Rectal smooth muscle tissue (tissue), 1 donor: Measurements from ENCODE around the gene BAIAP2L1.

Experiments
- H3K27ac ChIP-seq: one replicate; pipeline ENCODE4 v1.7.0; 2013; ENCODE audit warnings: low read depth, low read length, inconsistent platforms
- H3K27me3 ChIP-seq: one replicate; pipeline ENCODE4 v1.7.0; 2013; ENCODE audit warnings: low read length; ENCODE audit not compliant: control insufficient read depth, insufficient read depth
- H3K36me3 ChIP-seq: one replicate; pipeline ENCODE4 v1.7.0; 2013; ENCODE audit warnings: low read length; ENCODE audit not compliant: control insufficient read depth, insufficient read depth
- H3K4me1 ChIP-seq: one replicate; pipeline ENCODE4 v1.7.0; 2013; ENCODE audit warnings: low read length; ENCODE audit not compliant: control insufficient read depth, insufficient read depth
- H3K4me3 ChIP-seq: one replicate; pipeline ENCODE4 v1.7.0; 2013; ENCODE audit warnings: low read length
- H3K9ac ChIP-seq: one replicate; pipeline ENCODE4 v1.7.0; 2013; ENCODE audit warnings: low read length

BAIAP2L1 gene

DNA sequence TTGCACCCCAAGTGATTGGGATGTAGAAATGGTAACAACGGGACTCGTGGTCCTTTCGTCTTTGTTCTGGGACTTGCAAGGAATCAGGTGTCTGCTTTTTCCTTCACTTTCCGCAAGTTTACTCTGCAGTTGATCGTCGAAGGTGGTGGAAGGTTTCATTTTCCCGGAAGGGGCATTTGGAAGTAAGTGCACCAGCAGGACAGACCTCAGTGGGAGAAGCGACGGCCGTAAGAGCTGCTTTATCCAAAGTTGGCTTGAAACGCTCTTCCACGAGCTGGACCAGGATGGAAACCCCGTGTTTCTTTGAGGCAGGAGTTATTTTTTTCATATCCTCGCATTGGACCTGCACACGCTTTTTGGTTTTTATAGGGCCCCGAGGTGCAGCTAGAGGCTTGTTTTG, 118.2 kb downstream of the BAIAP2L1 start:
- Histone ChIP-seq H3K27ac (no peak overlapping the region), H3K4me1 (peaks cover 34% of the 10 kb centered on the region), H3K36me3 (peaks cover 2% of the 10 kb centered on the region), H3K4me3 (peak overlapping the region; percentile 75), H3K9ac (peak overlapping the region; percentile 42), H3K27me3 (no peaks in the 10 kb centered on the region)

DNA sequence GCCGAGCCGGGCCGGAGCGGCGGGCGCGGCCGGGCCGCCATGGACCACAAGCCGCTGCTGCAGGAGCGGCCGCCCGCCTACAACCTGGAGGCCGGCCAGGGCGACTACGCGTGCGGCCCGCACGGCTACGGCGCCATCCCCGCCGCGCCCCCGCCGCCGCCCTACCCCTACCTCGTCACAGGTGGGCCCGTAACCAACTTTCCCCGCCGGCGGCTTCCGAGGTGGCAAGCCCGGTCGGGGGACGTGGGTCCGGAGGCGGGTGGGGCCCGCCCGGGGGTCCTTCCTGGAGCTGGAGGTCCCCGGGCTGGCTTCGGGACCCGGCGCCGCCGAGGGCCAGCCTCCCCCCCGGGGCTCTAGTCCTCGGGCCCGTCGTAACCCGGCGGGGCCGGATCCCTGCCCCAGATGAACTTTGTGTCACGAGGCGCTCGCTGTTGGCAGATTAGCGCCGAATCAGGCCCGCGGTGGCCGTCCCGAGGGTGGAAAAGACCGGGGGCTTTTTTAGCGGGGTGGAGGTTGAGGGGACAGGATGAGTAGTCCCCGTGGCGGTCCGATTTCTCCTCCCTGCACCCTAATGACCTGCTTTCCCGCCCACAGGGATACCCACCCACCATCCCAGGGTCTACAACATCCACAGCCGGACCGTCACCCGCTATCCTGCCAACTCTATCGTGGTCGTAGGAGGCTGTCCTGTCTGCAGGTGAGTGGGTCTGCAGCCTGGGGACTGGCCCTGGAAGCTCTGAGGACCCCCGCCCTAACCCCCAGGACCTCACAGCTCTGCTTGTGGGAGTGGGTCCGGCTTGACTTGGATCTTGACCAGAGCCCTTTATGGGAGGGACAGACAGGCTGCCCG, 118.9 kb downstream of the BAIAP2L1 start:
- H3K4me3 ChIP-seq = peak overlapping the region; percentile 75
- H3K27ac ChIP-seq = peak overlapping the region; percentile 59
- peaks cover 2% of the 10 kb centered on the region for H3K36me3 ChIP-seq
- H3K27me3 ChIP-seq = no peaks in the 10 kb centered on the region
- peak overlapping the region; percentile 42 for H3K9ac ChIP-seq
- peaks cover 34% of the 10 kb centered on the region for H3K4me1 ChIP-seq

DNA sequence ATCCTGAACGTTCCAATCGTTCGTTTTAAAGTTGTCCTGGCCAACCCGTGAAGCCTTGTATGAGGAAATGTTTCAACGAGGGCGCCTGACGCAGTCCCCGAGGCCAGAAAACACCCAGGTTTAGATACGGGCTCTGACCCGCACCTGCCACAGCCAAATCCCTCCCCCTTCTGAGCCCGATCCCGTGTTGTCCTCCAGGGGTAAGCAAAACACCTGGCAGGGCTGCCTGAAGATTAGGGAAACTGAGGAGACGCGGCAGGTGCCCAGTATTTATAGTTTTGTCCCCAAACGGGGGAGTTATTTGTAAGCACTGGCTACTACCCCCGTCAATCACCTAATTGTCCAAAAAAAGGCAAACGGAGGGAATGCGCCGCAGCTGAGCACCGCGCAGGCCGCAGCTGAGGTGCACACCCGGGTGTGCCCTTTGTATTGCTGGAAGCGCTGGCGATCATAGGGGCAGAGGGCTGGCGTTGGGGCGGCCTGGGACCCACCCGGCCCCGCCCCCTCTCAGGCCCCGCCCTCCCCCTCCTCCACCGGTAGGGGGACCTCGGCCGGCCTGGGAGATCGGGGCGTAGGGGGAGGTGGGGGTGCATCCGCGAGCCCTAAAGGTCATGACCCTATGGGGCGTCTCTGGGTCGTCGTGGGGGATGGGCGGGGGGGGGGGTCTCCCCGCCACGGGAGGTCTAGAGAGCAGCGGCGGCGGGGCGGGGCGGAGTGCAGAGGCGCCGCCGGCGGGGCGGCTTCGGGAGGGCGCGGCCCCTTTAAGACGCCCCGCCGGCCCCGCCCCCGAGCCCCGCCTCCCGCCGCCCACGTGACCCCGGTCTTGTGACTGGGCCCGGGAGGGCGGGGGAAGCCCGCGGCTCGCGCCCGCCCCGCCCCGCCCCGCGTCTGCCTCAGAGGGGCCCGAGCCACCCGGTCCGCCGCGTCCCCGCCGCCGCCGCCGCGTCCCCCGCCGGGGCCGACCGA, 119.8 kb downstream of the BAIAP2L1 start, which contains the start of gene BRI3:
BRI3 (plus strand) TSS at position 896 of the 966 bp plus-strand sequence. CDS start 110 bp downstream, outside the sequence.
- H3K27me3 ChIP-seq = no peaks in the 10 kb centered on the region
- H3K9ac ChIP-seq = peak within 1 kb of the TSS; percentile 76
- no peaks in the 10 kb centered on the region for H3K36me3 ChIP-seq
- H3K4me3 ChIP-seq = peak within 1 kb of the TSS; percentile 88
- peaks cover 27% of the 10 kb centered on the region for H3K4me1 ChIP-seq
- peak within 1 kb of the TSS; percentile 69 for H3K27ac ChIP-seq

DNA sequence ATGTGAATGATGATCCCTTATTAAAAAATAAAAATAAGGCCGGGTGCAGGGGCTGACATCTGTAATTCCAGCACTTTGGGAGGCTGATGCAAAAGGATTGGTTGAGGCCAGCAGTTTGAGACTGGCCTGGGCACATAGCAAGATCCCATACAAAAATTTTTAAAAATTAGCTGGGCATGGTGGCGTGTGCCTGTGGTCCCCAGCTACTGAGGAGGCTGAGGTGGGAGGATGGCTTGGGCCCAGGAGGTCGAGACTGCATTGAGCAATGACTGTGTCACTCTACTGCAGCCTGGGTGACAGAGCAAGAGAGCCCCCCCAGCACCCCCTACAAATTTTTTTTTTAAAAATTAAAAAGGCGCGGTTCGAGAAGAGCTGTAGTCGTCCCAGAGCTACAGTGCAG, 120.6 kb downstream of the BAIAP2L1 start:
- Histone ChIP-seq H3K27me3 (no peaks in the 10 kb centered on the region), H3K9ac (no peak overlapping the region), H3K4me1 (peaks cover 19% of the 10 kb centered on the region), H3K4me3 (peak overlapping the region; percentile 88), H3K36me3 (no peaks in the 10 kb centered on the region), H3K27ac (no peak overlapping the region)

DNA sequence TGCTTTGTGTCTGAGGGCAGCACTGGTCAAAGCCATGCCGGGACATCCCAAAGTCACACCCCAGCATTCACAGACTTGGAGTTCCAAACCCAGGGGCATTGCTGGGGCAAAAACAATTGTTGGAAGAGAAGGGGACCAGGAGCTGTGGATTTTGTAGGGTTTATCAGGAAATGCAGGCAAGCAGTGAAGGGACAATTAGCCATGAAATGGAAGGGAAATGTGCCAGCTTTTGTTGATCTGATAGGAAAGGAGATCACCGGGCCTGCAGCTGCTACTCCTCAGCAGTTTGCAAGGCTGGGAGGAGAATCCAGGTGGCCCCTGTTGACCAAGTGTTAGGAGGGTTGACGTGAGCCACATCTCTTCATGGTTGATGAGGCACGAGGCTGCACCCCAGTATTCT, 122.0 kb downstream of the BAIAP2L1 start:
- Histone ChIP-seq H3K27me3 (no peaks in the 10 kb centered on the region), H3K9ac (no peak overlapping the region), H3K27ac (no peak overlapping the region), H3K4me1 (peaks cover 10% of the 10 kb centered on the region), H3K4me3 (no peak overlapping the region), H3K36me3 (no peaks in the 10 kb centered on the region)

DNA sequence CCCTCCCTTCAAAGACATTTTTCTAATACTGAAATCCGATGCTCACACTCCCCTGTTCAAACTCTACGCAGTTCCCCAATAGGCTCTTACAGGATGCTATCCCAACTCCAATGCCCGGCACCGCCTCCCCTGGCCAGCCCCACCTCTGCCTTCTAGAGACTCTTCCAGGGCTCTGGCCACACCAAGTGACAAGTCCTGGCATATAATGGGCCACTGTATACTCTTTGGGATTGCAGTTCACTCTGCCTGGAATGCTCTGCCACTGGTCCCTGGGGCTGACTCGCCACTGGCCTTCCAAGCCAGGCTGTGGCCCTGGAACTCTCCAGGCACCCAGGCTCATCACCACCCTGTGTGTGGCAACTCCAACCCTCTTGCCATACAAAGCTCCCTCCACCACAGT, 122.5 kb downstream of the BAIAP2L1 start:
- Histone ChIP-seq H3K4me1 (peaks cover 5% of the 10 kb centered on the region), H3K36me3 (no peaks in the 10 kb centered on the region), H3K9ac (no peak overlapping the region), H3K27me3 (no peaks in the 10 kb centered on the region), H3K4me3 (no peak overlapping the region), H3K27ac (no peak overlapping the region)

DNA sequence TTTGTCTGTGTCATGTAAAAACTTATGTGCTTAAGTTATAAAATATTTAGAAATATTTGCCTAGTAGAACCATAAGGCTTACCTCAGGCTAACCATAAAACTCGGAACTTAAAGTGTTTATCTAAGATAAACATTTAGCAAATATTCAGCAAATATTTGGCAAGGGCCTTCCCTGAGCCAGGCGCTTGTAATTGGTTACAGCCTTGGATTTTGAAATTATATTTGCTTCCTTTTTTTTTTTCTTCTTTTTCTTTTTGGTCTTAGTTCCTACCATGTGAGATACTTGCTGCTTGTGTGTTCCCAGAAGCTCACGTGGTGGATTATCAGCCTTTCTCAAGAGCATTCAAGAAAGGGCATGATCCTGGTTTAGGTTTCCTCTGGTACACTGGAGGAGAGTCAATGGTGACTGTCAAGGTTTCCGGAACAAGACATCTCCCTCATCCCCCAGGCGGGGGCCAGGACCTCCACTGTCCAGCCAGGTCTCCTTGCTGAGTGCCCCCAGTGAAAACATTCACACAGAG, 124.6 kb downstream of the BAIAP2L1 start:
- no peak overlapping the region for H3K4me3 ChIP-seq
- no peaks in the 10 kb centered on the region for H3K27me3 ChIP-seq
- no peaks in the 10 kb centered on the region for H3K4me1 ChIP-seq
- H3K9ac ChIP-seq = no peak overlapping the region
- H3K36me3 ChIP-seq = no peaks in the 10 kb centered on the region
- no peak overlapping the region for H3K27ac ChIP-seq

DNA sequence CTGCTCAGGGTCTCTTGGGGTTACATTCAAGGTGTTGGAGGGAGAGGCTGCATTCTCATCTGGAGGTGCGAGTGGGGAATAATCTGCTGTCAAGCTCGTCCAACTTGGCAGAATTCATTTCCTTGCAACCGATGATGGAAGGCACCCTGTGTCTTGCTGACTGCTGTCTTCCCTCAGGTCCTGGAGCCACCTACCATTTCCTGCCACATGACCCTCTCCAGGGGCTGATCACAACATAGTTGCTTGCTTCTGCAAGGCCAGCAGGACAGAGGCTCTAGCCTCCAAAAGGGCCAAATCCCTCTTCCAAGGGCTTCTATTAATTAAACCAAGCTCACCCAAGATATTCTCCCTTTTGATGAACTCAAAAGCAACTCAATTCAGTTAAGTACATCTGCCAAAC, 133.6 kb downstream of the BAIAP2L1 start:
- H3K9ac ChIP-seq = no peak overlapping the region
- no peaks in the 10 kb centered on the region for H3K4me1 ChIP-seq
- no peak overlapping the region for H3K4me3 ChIP-seq
- no peaks in the 10 kb centered on the region for H3K36me3 ChIP-seq
- H3K27me3 ChIP-seq = no peaks in the 10 kb centered on the region
- no peak overlapping the region for H3K27ac ChIP-seq

DNA sequence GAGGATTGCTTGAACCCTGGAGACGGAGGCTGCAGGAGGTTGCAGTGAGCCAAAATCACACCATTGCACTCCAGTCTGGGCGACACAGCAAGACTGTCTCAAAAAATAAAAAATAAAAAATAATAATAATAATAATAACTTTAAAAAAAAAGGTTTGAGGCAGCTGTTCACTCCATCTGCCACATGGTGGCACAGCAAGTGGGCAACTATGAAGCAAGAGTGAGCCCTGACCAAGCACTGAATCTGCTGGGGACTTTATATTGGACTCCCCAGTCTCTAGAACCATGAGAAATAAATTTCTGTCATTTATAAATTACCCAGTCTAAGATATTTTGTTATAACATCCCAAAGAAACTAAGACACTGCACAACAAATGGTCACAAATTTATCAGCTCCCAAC, 134.1 kb downstream of the BAIAP2L1 start:
- Histone ChIP-seq H3K4me1 (no peaks in the 10 kb centered on the region), H3K4me3 (no peak overlapping the region), H3K27me3 (no peaks in the 10 kb centered on the region), H3K36me3 (no peaks in the 10 kb centered on the region), H3K27ac (no peak overlapping the region), H3K9ac (no peak overlapping the region)

DNA sequence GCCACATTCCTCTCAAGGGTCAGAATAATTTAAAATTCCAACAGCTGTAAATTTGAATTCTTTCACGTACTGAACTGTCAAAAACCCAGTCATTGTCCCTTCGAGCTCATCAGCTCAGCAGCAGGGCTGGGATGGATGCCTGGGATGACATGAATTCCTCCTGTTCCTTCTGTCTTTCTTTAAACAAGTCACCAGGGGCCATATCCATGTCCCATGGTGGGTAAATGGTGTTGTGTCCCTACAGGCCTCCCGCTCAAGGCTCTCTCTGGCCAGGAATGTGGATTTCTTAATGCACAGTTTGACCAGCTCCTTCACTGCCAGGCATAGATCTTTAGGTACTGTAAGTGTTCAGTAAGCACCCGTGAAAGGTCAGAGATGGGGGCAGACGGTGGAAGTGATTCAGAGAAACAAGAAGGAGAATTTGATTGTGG, 135.0 kb downstream of the BAIAP2L1 start:
- Histone ChIP-seq H3K36me3 (peaks cover 6% of the 10 kb centered on the region), H3K4me3 (no peak overlapping the region), H3K27ac (no peak overlapping the region), H3K4me1 (no peaks in the 10 kb centered on the region), H3K27me3 (no peaks in the 10 kb centered on the region), H3K9ac (no peak overlapping the region)

DNA sequence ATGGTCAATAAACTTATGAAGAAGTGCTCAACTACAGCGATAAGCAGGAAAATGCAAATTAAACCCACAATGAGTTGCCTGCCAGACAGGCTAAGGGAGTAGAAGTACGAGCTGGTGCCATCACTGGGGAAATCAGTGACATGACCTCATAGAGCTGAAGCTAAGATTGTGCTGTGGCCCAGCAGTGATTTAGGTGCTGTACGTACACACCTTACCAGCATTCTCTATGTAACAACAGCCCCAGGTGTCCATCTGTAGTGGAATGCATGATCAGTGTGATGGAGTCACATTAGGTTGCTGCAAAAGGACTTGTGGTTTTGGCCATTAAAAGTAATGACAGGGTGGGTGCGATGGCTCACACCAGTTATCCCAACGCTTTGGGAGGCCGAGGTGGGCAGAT, 143.2 kb downstream of the BAIAP2L1 start:
- no peak overlapping the region for H3K4me3 ChIP-seq
- no peaks in the 10 kb centered on the region for H3K4me1 ChIP-seq
- peaks cover 16% of the 10 kb centered on the region for H3K36me3 ChIP-seq
- H3K9ac ChIP-seq = no peak overlapping the region
- H3K27ac ChIP-seq = no peak overlapping the region
- no peaks in the 10 kb centered on the region for H3K27me3 ChIP-seq

DNA sequence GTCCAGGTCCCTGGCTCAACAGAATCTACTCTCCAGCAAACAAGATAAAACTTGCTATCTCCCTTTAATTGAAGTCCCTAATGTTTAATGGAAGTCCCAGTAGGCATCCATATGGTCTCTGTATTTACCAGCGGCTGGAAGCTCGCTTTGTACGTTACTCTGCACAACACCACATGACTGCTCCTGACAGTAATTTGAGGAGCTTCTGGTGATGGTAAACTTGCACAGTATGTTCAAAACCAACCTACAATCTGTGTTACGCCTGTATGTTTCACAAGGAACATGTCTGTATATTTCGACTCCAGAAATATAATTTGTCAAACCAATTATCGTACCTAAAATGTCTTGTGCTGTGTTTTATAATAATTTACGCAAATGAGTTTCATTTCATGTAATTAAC, 144.5 kb downstream of the BAIAP2L1 start:
- H3K27me3 ChIP-seq = no peaks in the 10 kb centered on the region

More for the DNA sequence above, 144.5 kb downstream of the BAIAP2L1 start:
- Histone ChIP-seq H3K9ac (no peak overlapping the region), H3K4me3 (no peak overlapping the region), H3K36me3 (peaks cover 13% of the 10 kb centered on the region), H3K27ac (no peak overlapping the region), H3K4me1 (peaks cover 3% of the 10 kb centered on the region)
